Erythroblast (primary cell): Measurements from ENCODE around the gene TM4SF20.

ENCODE experiments used
- GATA1 ChIP-seq: IDR thresholded peaks from 2 replicates; pipeline ENCODE4 v1.6.1; 2011; ENCODE audit warnings: low read depth, mild to moderate bottlenecking, control low read depth, low read length, moderate library complexity
- POLR2A ChIP-seq: IDR thresholded peaks from 2 replicates; pipeline ENCODE4 v1.6.1; 2011; ENCODE audit warnings: mild to moderate bottlenecking, low read length

- no peak for TF ChIP-seq POLR2A
- TF ChIP-seq GATA1, result no peak
These were observed 56.4 kb downstream of the TM4SF20 start for GRCh38 chr2:227322530-227323205.
